ENCODE measurements around the gene EIF4G3.

DNA sequence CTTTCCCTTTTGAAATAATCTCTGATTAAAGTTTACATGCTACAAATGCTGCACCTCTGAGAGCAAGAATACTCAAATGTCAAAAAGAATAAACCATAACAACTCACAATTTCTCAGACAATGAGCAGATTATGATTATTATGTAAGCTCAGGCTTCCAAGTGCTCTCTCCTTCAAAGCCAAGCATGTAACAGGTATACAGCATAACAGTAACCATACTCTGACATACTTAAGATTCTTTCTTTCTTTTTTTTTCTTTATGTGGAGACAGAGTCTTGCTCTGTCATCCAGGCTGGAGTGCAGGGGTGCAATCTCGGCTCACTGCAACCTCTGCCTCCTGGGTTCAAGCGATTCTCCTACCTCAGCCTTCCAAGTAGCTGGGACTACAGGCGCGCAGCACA, 155.4 kb downstream of the EIF4G3 start:
- no peak for TF ChIP-seq POLR2A (IDR thresholded peaks at IDR 0.05)
- TF ChIP-seq, protein P1, sequence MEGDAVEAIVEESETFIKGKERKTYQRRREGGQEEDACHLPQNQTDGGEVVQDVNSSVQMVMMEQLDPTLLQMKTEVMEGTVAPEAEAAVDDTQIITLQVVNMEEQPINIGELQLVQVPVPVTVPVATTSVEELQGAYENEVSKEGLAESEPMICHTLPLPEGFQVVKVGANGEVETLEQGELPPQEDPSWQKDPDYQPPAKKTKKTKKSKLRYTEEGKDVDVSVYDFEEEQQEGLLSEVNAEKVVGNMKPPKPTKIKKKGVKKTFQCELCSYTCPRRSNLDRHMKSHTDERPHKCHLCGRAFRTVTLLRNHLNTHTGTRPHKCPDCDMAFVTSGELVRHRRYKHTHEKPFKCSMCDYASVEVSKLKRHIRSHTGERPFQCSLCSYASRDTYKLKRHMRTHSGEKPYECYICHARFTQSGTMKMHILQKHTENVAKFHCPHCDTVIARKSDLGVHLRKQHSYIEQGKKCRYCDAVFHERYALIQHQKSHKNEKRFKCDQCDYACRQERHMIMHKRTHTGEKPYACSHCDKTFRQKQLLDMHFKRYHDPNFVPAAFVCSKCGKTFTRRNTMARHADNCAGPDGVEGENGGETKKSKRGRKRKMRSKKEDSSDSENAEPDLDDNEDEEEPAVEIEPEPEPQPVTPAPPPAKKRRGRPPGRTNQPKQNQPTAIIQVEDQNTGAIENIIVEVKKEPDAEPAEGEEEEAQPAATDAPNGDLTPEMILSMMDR (IDR thresholded peaks at IDR 0.05): no peak
